ENCODE data around the gene MAZ. TPM values are rescaled to one million over a fixed set of nuclear protein-coding genes. Genes with fewer than 3 reads are reported as not detected.

MAZ gene
- total and polyA plus RNA-seq, 2 of the 13 experiments (the other 11 are each of a cell fraction or from before 2014, with no cell fraction given) = 203 to 277 TPM

DNA sequence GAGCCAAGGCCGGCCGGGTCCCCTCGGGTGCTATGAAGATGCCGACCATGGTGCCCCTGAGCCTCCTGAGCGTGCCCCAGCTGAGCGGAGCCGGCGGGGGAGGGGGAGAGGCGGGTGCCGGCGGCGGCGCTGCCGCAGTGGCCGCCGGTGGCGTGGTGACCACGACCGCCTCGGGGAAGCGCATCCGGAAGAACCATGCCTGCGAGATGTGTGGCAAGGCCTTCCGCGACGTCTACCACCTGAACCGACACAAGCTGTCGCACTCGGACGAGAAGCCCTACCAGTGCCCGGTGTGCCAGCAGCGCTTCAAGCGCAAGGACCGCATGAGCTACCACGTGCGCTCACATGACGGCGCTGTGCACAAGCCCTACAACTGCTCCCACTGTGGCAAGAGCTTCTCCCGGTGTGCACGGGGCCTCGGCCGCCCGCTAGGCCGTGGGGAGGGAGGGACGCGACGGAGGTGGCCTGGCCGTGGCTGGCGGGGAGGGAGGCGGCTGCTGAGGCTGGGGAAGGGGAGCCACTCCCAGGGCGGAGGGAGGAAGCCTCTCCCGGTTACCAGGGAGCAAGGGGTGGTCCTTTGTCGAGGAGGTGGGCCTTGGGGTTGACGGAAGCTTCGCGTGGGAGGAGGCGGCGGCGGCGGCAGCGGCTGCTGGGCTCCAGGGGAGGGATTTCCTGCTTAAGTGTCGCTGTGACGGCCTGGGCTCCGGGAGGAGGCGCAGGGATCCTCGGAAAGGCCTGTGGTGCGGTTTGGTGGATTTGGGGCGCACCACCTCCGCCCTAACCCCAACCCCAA, 1.3 kb downstream of the MAZ start (continued):
- TF ChIP-seq PHF5A (CRISPR knock-in tag; IDR thresholded peaks at IDR 0.05; ENCODE audit: low read depth, unreplicated experiment) (no peak), ZSCAN9 (CRISPR knock-in tag; IDR thresholded peaks at IDR 0.05; ENCODE audit: borderline replicate concordance) (peak; percentile 78; the same call in 1 of the 2 replicates), MED8 (CRISPR knock-in tag; IDR thresholded peaks at IDR 0.05; ENCODE audit: insufficient replicate concordance) (peak; percentile 90), ZNF737 (CRISPR knock-in tag; IDR thresholded peaks at IDR 0.05; ENCODE audit: borderline replicate concordance) (peak; percentile 99), ZNF652 (CRISPR knock-in tag; IDR thresholded peaks at IDR 0.05; ENCODE audit: borderline replicate concordance, low read depth) (peak; percentile 20; the same call in 1 of the 2 replicates), BCL3 (CRISPR knock-in tag; IDR thresholded peaks at IDR 0.05) (peak; percentile 98), PRDM10 (CRISPR knock-in tag; IDR thresholded peaks at IDR 0.05; ENCODE audit: low read depth) (no peak; the same call in 1 of the 2 replicates), ZFY (CRISPR knock-in tag; IDR thresholded peaks at IDR 0.05) (peak; percentile 94), ZNF670 (CRISPR knock-in tag; IDR thresholded peaks at IDR 0.05; ENCODE audit: borderline replicate concordance) (peak; percentile 86; the same call in 1 of the 2 replicates), SRY (CRISPR knock-in tag; IDR thresholded peaks at IDR 0.05) (peak; percentile 99), SATB2 (CRISPR knock-in tag; IDR thresholded peaks at IDR 0.05) (peak; percentile 99), HMG20A (CRISPR knock-in tag; IDR thresholded peaks at IDR 0.05; ENCODE audit: borderline replicate concordance) (0 out of 2 replicates have a peak, but pooled peaks have one; percentile 66), ZNF225 (CRISPR knock-in tag; IDR thresholded peaks at IDR 0.05) (peak; percentile 99), POLR2G (IDR thresholded peaks at IDR 0.05; ENCODE audit: low read depth, low read length) (peak; percentile 62; the same call in 1 of the 2 replicates), ZBTB42 (CRISPR knock-in tag; IDR thresholded peaks at IDR 0.05) (peak; percentile 91), ZNF883 (CRISPR knock-in tag; IDR thresholded peaks at IDR 0.05; ENCODE audit: not compliant biosample characterization) (peak; percentile 99)
- TF ChIP-seq, protein P1, sequence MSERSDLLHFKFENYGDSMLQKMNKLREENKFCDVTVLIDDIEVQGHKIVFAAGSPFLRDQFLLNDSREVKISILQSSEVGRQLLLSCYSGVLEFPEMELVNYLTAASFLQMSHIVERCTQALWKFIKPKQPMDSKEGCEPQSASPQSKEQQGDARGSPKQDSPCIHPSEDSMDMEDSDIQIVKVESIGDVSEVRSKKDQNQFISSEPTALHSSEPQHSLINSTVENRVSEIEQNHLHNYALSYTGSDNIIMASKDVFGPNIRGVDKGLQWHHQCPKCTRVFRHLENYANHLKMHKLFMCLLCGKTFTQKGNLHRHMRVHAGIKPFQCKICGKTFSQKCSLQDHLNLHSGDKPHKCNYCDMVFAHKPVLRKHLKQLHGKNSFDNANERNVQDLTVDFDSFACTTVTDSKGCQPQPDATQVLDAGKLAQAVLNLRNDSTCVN (CRISPR knock-in tag; IDR thresholded peaks at IDR 0.05; ENCODE audit: borderline replicate concordance) = peak; percentile 92
- TF ChIP-seq, protein P2, sequence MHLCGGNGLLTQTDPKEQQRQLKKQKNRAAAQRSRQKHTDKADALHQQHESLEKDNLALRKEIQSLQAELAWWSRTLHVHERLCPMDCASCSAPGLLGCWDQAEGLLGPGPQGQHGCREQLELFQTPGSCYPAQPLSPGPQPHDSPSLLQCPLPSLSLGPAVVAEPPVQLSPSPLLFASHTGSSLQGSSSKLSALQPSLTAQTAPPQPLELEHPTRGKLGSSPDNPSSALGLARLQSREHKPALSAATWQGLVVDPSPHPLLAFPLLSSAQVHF (CRISPR knock-in tag; IDR thresholded peaks at IDR 0.05) = peak; percentile 99
- TF ChIP-seq, protein P3, sequence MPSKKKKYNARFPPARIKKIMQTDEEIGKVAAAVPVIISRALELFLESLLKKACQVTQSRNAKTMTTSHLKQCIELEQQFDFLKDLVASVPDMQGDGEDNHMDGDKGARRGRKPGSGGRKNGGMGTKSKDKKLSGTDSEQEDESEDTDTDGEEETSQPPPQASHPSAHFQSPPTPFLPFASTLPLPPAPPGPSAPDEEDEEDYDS (CRISPR knock-in tag; IDR thresholded peaks at IDR 0.05) = peak; percentile 71
- TF ChIP-seq, protein P4, sequence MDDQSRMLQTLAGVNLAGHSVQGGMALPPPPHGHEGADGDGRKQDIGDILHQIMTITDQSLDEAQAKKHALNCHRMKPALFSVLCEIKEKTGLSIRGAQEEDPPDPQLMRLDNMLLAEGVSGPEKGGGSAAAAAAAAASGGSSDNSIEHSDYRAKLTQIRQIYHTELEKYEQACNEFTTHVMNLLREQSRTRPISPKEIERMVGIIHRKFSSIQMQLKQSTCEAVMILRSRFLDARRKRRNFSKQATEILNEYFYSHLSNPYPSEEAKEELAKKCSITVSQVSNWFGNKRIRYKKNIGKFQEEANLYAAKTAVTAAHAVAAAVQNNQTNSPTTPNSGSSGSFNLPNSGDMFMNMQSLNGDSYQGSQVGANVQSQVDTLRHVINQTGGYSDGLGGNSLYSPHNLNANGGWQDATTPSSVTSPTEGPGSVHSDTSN (CRISPR knock-in tag; IDR thresholded peaks at IDR 0.05; ENCODE audit: borderline replicate concordance) = peak; percentile 92; the same call in 1 of the 2 replicates

All from HepG2 (cell line).